Colonic mucosa (tissue), 4 donors: Measurements from ENCODE around the gene RPS6KA4. TPM values are rescaled to one million over a fixed set of nuclear protein-coding genes. Genes with fewer than 3 reads are reported as not detected.
A peak's percentile ranks its signal among the peaks of the same experiment; 100 is the strongest.
"Not testable (repeated sequence)": the region's sequence is repeated elsewhere in the genome, so short reads cannot be mapped to it uniquely, and the experiment has no call there.

ENCODE experiments used
- DNase-seq: peaks from one replicate; pipeline ENCODE4 v3.0.0-alpha.2; 2020
- H3K27ac ChIP-seq: fragments of 200-600 bp; one replicate; pipeline ENCODE4 v1.8.0; 2021
- H3K27me3 ChIP-seq: fragments of 200-600 bp; one replicate; pipeline ENCODE4 v1.8.0; 2021
- H3K36me3 ChIP-seq: fragments of 200-600 bp; one replicate; pipeline ENCODE4 v1.8.0; 2021
- H3K4me1 ChIP-seq: fragments of 200-600 bp; one replicate; pipeline ENCODE4 v1.8.0; 2021; ENCODE audit warnings: mild to moderate bottlenecking
- H3K4me3 ChIP-seq: fragments of 200-600 bp; one replicate; pipeline ENCODE4 v1.8.0; 2021
- H3K9ac ChIP-seq, 2 donors: one replicate each; pipeline ENCODE4 v1.7.0; 2013; ENCODE audit warnings: control low read depth in 2 of 2, low read depth in 2 of 2, low read length in 2 of 2
- H3K9me3 ChIP-seq: fragments of 200-600 bp; one replicate; pipeline ENCODE4 v1.8.0; 2021
- intact Hi-C: fragments of 100-400 bp; cut with DNase I; formaldehyde crosslinking; loops from one replicate; pipeline ENCODE4 v1.14.1; 2022
- total RNA-seq, 2 donors: library from RNA; stranded (reverse); fragmentation: NEBNext Ultra II Directional in 1 of 2; extraction: Animal tissue kit (Norgen Biotek cat#: 25700) in 1 of 2; gene quantifications; one replicate each; pipeline ENCODE4 v1.2.1, GENCODE V29; 2021
- TF ChIP-seq, protein P1 (sequence below): fragments of 200-600 bp; IDR thresholded peaks from one replicate; pipeline ENCODE4 v1.8.0; 2022; ENCODE audit warnings: antibody characterized with exemption, mild to moderate bottlenecking
- donor health status: healthy.
- donor health status: DM: no; HTN: no; CAD: no.
- donor health status: DM: no; HTN: no; CAD: no.

RPS6KA4 gene
- total RNA-seq, 2 donors from 2014 or later = 28.9 to 59.1 TPM

DNA sequence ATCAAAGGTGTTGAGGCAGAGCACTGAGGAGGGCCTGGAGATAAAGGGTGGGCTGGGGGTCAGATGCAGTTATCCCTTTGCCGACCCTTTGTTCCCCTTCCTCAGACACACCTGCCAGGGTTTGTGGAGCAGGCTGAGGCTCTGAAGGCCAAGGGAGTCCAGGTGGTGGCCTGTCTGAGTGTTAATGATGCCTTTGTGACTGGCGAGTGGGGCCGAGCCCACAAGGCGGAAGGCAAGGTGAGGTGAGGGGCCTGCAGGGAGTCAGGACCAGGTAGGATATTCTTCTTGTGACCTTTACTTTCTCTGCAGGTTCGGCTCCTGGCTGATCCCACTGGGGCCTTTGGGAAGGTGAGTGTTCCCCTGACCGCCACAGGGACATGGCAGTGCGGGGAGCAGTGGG, 38.4 kb upstream of the RPS6KA4 start:
- H3K9ac ChIP-seq = peak overlapping the region in 1 of 2 donors; percentile 97
- TF ChIP-seq, protein P1, sequence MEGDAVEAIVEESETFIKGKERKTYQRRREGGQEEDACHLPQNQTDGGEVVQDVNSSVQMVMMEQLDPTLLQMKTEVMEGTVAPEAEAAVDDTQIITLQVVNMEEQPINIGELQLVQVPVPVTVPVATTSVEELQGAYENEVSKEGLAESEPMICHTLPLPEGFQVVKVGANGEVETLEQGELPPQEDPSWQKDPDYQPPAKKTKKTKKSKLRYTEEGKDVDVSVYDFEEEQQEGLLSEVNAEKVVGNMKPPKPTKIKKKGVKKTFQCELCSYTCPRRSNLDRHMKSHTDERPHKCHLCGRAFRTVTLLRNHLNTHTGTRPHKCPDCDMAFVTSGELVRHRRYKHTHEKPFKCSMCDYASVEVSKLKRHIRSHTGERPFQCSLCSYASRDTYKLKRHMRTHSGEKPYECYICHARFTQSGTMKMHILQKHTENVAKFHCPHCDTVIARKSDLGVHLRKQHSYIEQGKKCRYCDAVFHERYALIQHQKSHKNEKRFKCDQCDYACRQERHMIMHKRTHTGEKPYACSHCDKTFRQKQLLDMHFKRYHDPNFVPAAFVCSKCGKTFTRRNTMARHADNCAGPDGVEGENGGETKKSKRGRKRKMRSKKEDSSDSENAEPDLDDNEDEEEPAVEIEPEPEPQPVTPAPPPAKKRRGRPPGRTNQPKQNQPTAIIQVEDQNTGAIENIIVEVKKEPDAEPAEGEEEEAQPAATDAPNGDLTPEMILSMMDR = no peak
- H3K4me3 ChIP-seq = no peak overlapping the region
- intact Hi-C loops = no loop called here
- no peaks in the 10 kb centered on the region for H3K27me3 ChIP-seq
- peak overlapping the region; percentile 99 for H3K27ac ChIP-seq
- H3K36me3 ChIP-seq = no peaks in the 10 kb centered on the region
- no peaks in the 10 kb centered on the region for H3K9me3 ChIP-seq
- peaks cover 22% of the 10 kb centered on the region for H3K4me1 ChIP-seq
- no peak for DNase-seq

DNA sequence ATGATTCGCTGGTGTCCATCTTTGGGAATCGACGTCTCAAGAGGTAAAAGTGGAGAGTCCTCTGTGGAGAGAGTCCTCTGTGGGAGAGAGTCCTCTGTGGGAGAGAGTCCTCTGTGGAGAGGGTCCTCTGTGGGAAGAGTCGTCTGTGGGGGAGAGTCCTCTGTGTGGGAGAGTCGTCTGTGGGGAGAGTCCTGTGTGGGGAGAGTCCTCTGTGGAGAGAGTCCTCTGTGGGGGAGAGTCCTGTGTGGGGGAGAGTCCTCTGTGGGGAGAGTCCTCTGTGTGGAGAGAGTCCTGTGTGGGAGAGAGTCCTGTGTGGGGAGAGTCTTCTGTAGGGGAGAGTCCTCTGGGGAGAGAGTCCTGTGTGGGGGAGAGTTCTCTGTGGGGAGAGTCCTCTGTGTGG, 37.9 kb upstream of the RPS6KA4 start:
- Histone ChIP-seq H3K36me3 (no peaks in the 10 kb centered on the region), H3K4me1 (peaks cover 18% of the 10 kb centered on the region), H3K4me3 (no peak overlapping the region), H3K27me3 (no peaks in the 10 kb centered on the region), H3K9ac (peak overlapping the region; percentile 48 to 97), H3K9me3 (no peaks in the 10 kb centered on the region), H3K27ac (peak overlapping the region; percentile 99)
- TF ChIP-seq, protein P1 = no peak
- intact Hi-C loops = no loop called here
- no peak for DNase-seq

DNA sequence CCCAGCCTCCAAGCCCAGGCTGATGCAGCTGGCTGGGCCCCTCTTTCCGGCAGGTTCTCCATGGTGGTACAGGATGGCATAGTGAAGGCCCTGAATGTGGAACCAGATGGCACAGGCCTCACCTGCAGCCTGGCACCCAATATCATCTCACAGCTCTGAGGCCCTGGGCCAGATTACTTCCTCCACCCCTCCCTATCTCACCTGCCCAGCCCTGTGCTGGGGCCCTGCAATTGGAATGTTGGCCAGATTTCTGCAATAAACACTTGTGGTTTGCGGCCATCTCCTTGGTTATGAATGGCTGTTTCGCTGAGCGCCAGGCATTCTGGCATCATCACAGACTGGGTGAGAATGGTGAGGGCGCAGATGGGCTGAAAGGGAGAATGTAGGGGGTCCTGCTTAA, 37.4 kb upstream of the RPS6KA4 start:
- Histone ChIP-seq H3K27ac (peak overlapping the region; percentile 65), H3K4me3 (no peak overlapping the region), H3K4me1 (peaks cover 13% of the 10 kb centered on the region), H3K36me3 (no peaks in the 10 kb centered on the region), H3K9me3 (no peaks in the 10 kb centered on the region), H3K9ac (peak overlapping the region; percentile 48 to 97), H3K27me3 (no peaks in the 10 kb centered on the region)
- peak; percentile 79 for DNase-seq
- TF ChIP-seq, protein P1 = no peak
- intact Hi-C loops = no loop called here

DNA sequence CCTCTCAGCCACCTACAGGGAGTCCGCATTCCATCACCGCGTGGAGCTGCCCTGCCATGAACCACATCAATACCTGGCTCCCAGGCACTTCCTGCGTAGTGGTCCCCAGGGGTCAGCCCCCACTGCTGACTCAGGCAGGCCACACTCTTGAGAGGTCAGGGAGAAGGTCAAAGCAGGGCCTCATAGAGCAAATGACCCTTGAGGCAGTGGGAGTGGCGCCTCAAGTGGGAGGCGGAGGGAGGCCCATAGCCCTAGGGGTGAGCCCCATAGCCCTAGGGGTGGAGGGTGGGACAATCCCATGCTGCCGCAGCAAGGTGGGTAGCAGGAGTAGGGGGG, 36.1 kb upstream of the RPS6KA4 start:
- H3K4me3 ChIP-seq = no peak overlapping the region
- DNase-seq = no peak
- H3K27ac ChIP-seq = peak overlapping the region; percentile 65
- H3K36me3 ChIP-seq = no peaks in the 10 kb centered on the region
- no peaks in the 10 kb centered on the region for H3K9me3 ChIP-seq
- peak overlapping the region in 1 of 2 donors; percentile 97 for H3K9ac ChIP-seq
- H3K4me1 ChIP-seq = peaks cover 11% of the 10 kb centered on the region
- intact Hi-C loops = no loop called here
- TF ChIP-seq, protein P1 = no peak
- no peaks in the 10 kb centered on the region for H3K27me3 ChIP-seq

DNA sequence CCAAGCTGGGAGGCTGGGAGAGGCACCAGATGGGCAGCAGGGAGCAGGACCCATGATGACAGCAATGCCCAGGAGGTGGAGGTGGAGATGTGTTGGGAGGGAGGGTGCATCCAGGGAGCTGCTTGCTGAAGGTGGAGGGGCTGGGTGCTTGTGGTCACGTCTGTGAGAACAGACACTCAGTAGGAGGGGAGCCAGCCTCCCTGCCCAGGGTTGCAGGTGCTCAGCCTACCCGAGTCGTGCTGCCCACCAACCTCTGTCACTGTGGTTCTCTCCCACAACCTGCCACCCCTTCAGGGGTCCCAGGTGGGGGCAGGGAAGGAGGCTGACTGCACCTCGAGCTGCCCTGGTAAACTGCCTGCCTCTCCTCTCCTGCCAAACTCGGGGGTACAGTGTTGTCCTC, 35.6 kb upstream of the RPS6KA4 start:
- Histone ChIP-seq H3K9me3 (no peaks in the 10 kb centered on the region), H3K4me1 (peaks cover 11% of the 10 kb centered on the region), H3K27me3 (no peaks in the 10 kb centered on the region), H3K4me3 (no peak overlapping the region), H3K36me3 (no peaks in the 10 kb centered on the region), H3K9ac (peak overlapping the region in 1 of 2 donors; percentile 97), H3K27ac (no peak overlapping the region)
- intact Hi-C loops = no loop called here
- DNase-seq = no peak
- TF ChIP-seq, protein P1 = no peak

DNA sequence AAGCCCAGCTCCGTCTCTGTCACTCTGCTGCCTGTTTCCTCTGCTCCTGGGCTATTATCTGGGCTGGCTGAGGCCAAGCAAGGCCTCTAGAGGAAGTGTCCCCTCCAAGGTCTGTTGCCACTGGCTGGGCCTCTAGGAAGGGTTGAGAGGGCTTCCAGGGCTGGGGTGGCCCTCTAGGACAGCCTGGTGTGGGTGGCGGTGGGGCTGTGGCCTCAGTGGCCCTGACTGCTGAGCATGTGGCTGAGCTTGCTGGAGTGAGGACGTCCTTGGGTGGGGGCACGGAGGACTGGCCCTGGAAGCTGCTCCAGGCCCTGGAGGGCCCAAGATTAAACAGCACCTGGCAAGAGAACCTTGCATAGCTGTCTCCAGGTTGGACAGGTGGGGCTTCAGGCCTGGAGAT, 35.0 kb upstream of the RPS6KA4 start:
- H3K27ac ChIP-seq, H3K4me3 ChIP-seq, H3K9me3 ChIP-seq, DNase-seq, H3K27me3 ChIP-seq, H3K36me3 ChIP-seq, intact Hi-C loops: not testable (repeated sequence)
- Histone ChIP-seq H3K4me1 (peaks cover 14% of the 10 kb centered on the region), H3K9ac (peak overlapping the region in 1 of 2 donors; percentile 97)
